Parathyroid adenoma (tissue), 2 donors: ENCODE results near the gene AKR7A3.
"Not testable (repeated sequence)": the region's sequence is repeated elsewhere in the genome, so short reads cannot be mapped to it uniquely, and the experiment has no call there.

Source experiments
- H2AFZ ChIP-seq: fragments of 300-600 bp; sonication (generic); one replicate; pipeline ENCODE4 v1.7.0; 2017; ENCODE audit warnings: antibody characterized with exemption, mild to moderate bottlenecking
- H3K27ac ChIP-seq: fragments of 300-600 bp; sonication (generic); one replicate; pipeline ENCODE4 v1.7.0; 2017
- H3K27me3 ChIP-seq: fragments of 300-600 bp; sonication (generic); one replicate; pipeline ENCODE4 v1.7.0; 2017; ENCODE audit warnings: low read length; ENCODE audit not compliant: control insufficient read depth, insufficient read depth
- H3K36me3 ChIP-seq: fragments of 300-600 bp; sonication (generic); one replicate; pipeline ENCODE4 v1.7.0; 2017; ENCODE audit warnings: low read length; ENCODE audit not compliant: control insufficient read depth, insufficient read depth
- H3K4me1 ChIP-seq: fragments of 300-600 bp; sonication (generic); one replicate; pipeline ENCODE4 v1.7.0; 2017; ENCODE audit warnings: control low read depth
- H3K4me2 ChIP-seq: fragments of 300-600 bp; sonication (generic); one replicate; pipeline ENCODE4 v1.7.0; 2017; ENCODE audit warnings: low read length
- H3K4me3 ChIP-seq: fragments of 300-600 bp; sonication (generic); one replicate; pipeline ENCODE4 v1.7.0; 2017; ENCODE audit warnings: low read depth, low read length
- H3K79me2 ChIP-seq: fragments of 300-600 bp; sonication (generic); one replicate; pipeline ENCODE4 v1.7.0; 2017; ENCODE audit warnings: control low read depth
- H3K9ac ChIP-seq: fragments of 300-600 bp; sonication (generic); one replicate; pipeline ENCODE4 v1.7.0; 2017; ENCODE audit warnings: mild to moderate bottlenecking
- H3K9me3 ChIP-seq: fragments of 300-600 bp; sonication (generic); one replicate; pipeline ENCODE4 v1.7.0; 2017; ENCODE audit warnings: low read length; ENCODE audit not compliant: control insufficient read depth
- TF ChIP-seq, protein P1 (sequence below): fragments of 300-600 bp; sonication (generic); IDR thresholded peaks from one replicate; pipeline ENCODE4 v1.7.0; 2017; ENCODE audit warnings: antibody characterized with exemption, mild to moderate bottlenecking
- donor health status: primary hyperparathyroidism.

Gene AKR7A3

GRCh38 chr1:19288324-19289241 is at the start of gene AKR7A3:
Gene AKR7A3 (minus strand): TSS chr1:19288770. CDS start chr1:19288709, 61 bp downstream.
- H3K4me3 ChIP-seq, result peak within 1 kb of the TSS; percentile 56
- H3K4me1 ChIP-seq, H3K27ac ChIP-seq, H3K27me3 ChIP-seq, H3K79me2 ChIP-seq, H3K9ac ChIP-seq, H3K9me3 ChIP-seq, H3K36me3 ChIP-seq: not testable (repeated sequence)
- H2AFZ ChIP-seq, result peak within 1 kb of the TSS; percentile 63
- H3K4me2 ChIP-seq, result peak within 1 kb of the TSS; percentile 85

- Histone ChIP-seq H3K36me3 (no peaks in the 10 kb centered on the region), H3K4me3 (no peak overlapping the region), H2AFZ (no peak overlapping the region)
Measured at GRCh38 chr1:19338323-19338762, 49.8 kb upstream of the AKR7A3 start.

DNA sequence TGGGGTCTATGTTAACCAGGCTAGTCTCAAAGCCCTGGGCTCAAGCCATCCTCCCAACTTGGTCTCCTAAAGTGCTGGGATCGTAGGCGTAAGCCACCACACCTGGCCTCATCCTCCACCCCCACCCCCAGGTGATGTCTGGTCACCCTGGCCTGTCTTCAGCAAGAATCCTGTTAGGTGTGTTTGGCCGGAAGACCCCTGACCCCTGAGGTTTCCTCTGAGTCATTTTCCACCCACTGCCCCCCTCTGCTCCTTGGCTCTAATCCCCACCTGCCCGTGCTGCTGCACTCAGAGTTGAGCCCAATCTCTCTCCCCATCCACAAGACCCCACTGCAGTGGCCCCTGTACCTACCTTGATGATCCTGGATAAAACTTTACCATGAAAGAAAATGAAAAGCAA is 48.7 kb upstream of the AKR7A3 start:
- Histone ChIP-seq H3K36me3 (no peaks in the 10 kb centered on the region), H3K9me3 (no peaks in the 10 kb centered on the region), H3K4me3 (no peak overlapping the region), H3K9ac (no peak overlapping the region), H3K27me3 (no peaks in the 10 kb centered on the region), H3K79me2 (no peaks in the 10 kb centered on the region), H3K4me1 (no peaks in the 10 kb centered on the region), H3K4me2 (no peak overlapping the region), H2AFZ (no peak overlapping the region), H3K27ac (no peak overlapping the region)
- TF ChIP-seq, protein P1, sequence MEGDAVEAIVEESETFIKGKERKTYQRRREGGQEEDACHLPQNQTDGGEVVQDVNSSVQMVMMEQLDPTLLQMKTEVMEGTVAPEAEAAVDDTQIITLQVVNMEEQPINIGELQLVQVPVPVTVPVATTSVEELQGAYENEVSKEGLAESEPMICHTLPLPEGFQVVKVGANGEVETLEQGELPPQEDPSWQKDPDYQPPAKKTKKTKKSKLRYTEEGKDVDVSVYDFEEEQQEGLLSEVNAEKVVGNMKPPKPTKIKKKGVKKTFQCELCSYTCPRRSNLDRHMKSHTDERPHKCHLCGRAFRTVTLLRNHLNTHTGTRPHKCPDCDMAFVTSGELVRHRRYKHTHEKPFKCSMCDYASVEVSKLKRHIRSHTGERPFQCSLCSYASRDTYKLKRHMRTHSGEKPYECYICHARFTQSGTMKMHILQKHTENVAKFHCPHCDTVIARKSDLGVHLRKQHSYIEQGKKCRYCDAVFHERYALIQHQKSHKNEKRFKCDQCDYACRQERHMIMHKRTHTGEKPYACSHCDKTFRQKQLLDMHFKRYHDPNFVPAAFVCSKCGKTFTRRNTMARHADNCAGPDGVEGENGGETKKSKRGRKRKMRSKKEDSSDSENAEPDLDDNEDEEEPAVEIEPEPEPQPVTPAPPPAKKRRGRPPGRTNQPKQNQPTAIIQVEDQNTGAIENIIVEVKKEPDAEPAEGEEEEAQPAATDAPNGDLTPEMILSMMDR, result no peak

More at GRCh38 chr1:19338323-19338762, 49.8 kb upstream of the AKR7A3 start:
- Histone ChIP-seq H3K4me2 (no peak overlapping the region), H3K27ac (no peak overlapping the region), H3K27me3 (no peaks in the 10 kb centered on the region), H3K4me1 (no peaks in the 10 kb centered on the region), H3K9ac (no peak overlapping the region), H3K9me3 (no peaks in the 10 kb centered on the region), H3K79me2 (no peaks in the 10 kb centered on the region)
- TF ChIP-seq, protein P1, result no peak

- Histone ChIP-seq H3K9ac (no peak overlapping the region), H3K27me3 (no peaks in the 10 kb centered on the region), H2AFZ (no peak overlapping the region), H3K27ac (no peak overlapping the region), H3K4me3 (no peak overlapping the region), H3K4me2 (no peak overlapping the region), H3K79me2 (no peaks in the 10 kb centered on the region), H3K9me3 (no peaks in the 10 kb centered on the region), H3K4me1 (no peaks in the 10 kb centered on the region), H3K36me3 (no peaks in the 10 kb centered on the region)
- TF ChIP-seq, protein P1, result no peak
Measured at GRCh38 chr1:19336543-19336942, 48.0 kb upstream of the AKR7A3 start.

GRCh38 chr1:19333587-19334354 is 45.2 kb upstream of the AKR7A3 start:
- H3K4me1 ChIP-seq, result no peaks in the 10 kb centered on the region
- no peak overlapping the region for H2AFZ ChIP-seq
- no peak overlapping the region for H3K27ac ChIP-seq
- TF ChIP-seq, protein P1, result no peak
- no peaks in the 10 kb centered on the region for H3K27me3 ChIP-seq
- no peaks in the 10 kb centered on the region for H3K79me2 ChIP-seq
- H3K9me3 ChIP-seq, result no peaks in the 10 kb centered on the region
- no peak overlapping the region for H3K9ac ChIP-seq
- H3K4me2 ChIP-seq, result no peak overlapping the region
- H3K4me3 ChIP-seq, result no peak overlapping the region
- no peaks in the 10 kb centered on the region for H3K36me3 ChIP-seq
